Epithelial cell of proximal tubule (primary cell): Measurements from ENCODE around the gene CBFA2T3. TPM values are rescaled to one million over a fixed set of nuclear protein-coding genes. Genes with fewer than 3 reads are reported as not detected.

Source experiments
- DNase-seq: peaks from one replicate; pipeline ENCODE4 v3.0.0-alpha.2; 2011; ENCODE audit warnings: low read depth
- H3K4me3 ChIP-seq: 2 replicates; pipeline ENCODE4 v1.5.1; 2011; ENCODE audit warnings: low read depth, mild to moderate bottlenecking, low read length
- CTCF ChIP-seq: conservative IDR thresholded peaks from 2 replicates; pipeline ENCODE4 v1.5.1; 2012; ENCODE audit warnings: low read depth, mild to moderate bottlenecking, low read length
- total RNA-seq: library from RNA; depleted of rRNA; stranded (reverse); fragments of >200 nt; gene quantifications from 2 replicates; pipeline ENCODE4 v1.2.3, GENCODE V29; 2015

Gene CBFA2T3
- total RNA-seq, 1 donor from 2014 or later: 0.86 TPM

DNA sequence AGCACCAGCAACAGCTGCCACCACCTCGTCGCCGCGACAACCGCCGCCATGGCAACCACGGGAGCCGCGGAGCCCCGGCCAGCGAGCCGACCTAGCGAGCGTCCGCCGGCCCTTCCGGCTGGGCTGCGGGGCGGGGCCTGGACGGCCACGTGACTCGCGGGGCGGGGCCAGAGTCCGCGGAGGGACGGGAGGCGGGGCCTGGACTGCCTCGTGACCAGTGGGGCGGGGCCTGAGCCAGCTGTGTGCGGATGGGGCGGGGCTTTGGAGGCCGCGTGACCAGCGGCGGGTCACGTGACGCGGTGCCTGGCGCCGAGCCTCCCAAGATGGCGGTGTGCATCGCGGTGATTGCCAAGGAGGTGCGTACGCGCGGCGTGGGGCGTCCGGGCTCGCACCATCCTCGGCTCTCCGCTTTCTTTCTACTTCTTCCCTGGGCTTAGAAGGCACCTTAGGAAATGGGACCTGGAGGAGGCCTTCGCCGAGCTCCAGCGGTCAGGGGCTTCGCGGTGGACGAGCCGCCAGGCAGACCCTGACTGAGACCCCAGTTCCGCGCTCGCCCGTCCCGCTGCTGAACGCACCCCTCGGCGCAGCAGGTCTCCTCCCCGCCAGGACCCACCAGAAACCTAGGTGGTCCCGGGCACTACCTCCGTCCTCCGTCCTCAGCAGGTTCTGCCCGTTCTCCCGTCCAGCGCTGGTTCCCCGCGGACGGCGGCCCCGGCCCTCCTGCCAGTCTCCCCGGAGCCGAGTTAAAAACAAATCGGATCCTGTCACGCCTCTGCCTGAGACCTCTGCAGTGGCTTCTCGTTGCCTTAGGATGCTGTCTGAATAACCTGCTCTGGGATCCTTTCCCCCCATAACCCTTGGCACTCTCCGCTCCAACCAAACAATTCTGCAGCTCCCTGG is 119.9 kb downstream of the CBFA2T3 start, which contains the start of the genes GALNS and TRAPPC2L:
TSS of gene GALNS (minus strand) at position 120 of the 900 bp plus-strand sequence. CDS start at position 50, 70 bp downstream.
TSS of gene TRAPPC2L (plus strand) at position 300 of the 900 bp plus-strand sequence. CDS start at position 324, 24 bp downstream.
- H3K4me3 ChIP-seq: peak within 1 kb of the TSS; percentile 98
- DNase-seq: peak; percentile 20
- no peak for TF ChIP-seq CTCF

DNA sequence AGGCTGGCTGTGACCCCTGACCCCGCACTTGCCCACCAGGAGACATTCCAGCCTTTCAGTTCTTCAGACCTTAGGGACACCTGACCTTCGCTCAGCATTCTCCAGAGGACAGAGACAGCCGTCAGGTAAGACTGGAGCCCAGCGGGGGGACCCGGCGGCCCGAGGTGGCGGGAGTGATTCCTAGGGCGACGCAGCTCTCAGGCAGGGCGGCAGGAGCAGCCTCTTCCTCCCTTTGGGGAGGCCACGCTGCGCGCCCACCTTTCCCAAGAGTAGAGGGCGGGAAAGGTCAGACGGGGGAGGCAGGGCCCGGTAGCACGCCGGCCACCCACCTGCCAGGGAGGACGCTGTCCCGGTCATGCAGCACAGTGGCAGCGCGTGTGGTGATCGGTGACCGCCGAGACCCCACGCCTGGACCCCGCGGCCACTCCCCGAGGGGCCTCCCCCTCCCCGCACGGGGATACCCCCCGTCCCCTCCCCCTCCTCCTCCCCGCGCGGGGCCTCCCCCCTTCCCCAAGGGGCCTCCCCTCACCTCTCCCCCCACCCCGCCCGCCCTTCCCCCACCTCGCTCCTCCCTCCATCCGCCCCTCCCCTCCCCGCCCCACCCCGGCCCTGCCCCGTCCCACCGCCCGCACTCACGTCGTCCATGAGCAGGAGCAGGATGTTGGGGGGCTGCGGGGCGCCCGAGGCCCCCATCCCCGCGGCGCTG is 120.7 kb downstream of the CBFA2T3 start:
- DNase-seq: no peak
- no peak for TF ChIP-seq CTCF

GRCh38 chr16:88855736-88856121 is 121.3 kb downstream of the CBFA2T3 start:
- H3K4me3 ChIP-seq: peak overlapping the region; percentile 98
- TF ChIP-seq CTCF: no peak

More for the DNA sequence above, 120.7 kb downstream of the CBFA2T3 start:
- peak overlapping the region; percentile 98 for H3K4me3 ChIP-seq

DNA sequence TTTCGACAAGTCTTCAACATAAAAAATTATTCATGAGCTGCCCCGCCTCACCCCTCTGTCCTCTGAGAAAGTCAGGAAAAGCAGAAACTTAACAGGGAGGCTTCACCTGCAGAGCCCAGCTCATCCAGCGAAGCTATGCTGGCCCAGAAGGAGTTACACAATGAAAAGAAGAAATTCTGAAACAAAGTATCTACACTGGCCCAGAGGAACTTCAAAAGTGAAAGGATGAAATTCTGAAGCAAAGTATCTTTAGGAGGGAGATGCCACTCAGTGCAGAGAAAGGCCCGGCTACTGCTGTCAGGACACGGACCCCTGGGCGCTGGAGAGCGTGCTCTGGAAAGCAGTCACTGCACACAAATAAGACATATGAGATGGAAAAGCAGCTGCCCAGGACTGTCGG is 121.8 kb downstream of the CBFA2T3 start:
- H3K4me3 ChIP-seq: no peak overlapping the region
- no peak for TF ChIP-seq CTCF
- no peak for DNase-seq

More at GRCh38 chr16:88855736-88856121, 121.3 kb downstream of the CBFA2T3 start:
- no peak for DNase-seq

DNA sequence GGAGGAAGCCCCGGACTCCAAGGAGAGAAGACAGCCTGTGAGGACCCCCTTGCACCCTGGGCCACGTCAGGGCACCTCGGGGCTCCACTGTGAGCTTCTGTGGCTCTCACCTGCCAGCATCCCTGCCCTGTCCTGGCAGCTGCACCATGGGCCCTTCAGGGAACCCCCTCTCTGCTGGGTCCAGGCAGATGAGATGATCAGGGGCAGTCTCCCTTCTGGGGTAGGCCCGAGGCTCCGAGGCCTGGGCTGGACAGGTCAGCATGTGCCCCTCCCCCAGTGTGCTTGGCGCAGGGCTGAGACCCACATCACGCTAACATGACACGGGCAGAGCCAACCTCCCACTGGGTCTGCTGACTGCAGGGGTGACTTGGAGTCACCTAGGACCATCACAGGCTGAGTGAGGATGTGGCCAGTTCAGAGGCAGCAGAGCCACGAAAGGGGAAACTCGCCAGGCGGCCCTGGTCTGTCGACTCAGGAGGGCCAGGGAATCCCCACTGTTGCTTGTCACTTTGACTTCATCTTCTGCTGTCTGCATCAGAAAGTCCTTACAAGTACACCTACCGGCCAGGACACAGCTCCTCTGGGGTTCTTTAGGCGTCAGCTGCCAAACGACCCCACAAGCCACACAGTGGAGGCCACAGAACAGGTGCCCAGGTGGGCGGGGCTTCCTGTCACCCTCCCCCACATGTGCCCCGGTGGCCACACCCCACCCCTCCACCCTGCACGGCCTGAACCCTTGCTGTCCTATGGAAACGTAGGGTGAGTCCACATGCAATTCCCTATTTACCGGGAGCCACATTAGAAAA is 122.5 kb downstream of the CBFA2T3 start:
- no peak overlapping the region for H3K4me3 ChIP-seq
- no peak for TF ChIP-seq CTCF
- no peak for DNase-seq

DNA sequence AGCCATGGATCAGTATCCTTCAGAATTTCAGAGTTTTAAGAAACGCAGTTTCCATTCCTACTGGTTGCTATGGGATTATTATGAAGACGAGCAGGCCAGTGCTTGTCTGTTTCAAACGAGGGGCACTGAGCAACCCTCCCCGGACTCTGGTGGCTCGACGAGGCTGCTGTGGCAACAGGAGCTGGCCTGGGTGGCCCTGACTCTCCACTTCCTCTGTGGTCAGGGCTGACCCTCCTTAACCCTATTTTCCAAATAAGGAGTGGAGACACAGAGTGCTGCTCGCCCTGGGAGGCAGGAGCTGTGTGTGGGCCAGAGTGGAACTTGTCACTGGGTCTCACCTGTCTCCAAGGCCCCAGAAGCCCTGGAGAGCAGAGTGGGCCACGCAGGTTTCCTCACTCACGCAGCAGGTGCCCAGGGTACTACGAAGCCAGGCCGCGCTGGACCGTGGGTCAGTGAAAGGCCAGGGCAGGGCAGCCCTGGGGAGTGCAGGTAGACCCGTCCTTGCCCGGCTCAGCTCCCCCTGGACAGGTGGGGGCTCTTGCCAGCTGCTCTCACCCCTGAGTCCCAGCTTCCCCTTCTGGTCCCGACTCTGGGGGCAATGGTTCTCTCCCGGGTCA is 123.6 kb downstream of the CBFA2T3 start:
- TF ChIP-seq CTCF: no peak
- DNase-seq: no peak
- H3K4me3 ChIP-seq: no peak overlapping the region
